A549 treated with GW870086 at 1 μM for 4 hours (cell line): ENCODE results near the gene CDH9. TPM values are rescaled to one million over a fixed set of nuclear protein-coding genes. Genes with fewer than 3 reads are reported as not detected.

Experiments
- total RNA-seq: library from RNA; stranded (reverse); fragments of 200-300 nt; extraction: Qiagen RNA extraction; gene quantifications from 5 replicates; pipeline ENCODE4 v1.2.3, GENCODE V29; 2022; ENCODE audit warnings: low read depth

Gene CDH9, protein sequence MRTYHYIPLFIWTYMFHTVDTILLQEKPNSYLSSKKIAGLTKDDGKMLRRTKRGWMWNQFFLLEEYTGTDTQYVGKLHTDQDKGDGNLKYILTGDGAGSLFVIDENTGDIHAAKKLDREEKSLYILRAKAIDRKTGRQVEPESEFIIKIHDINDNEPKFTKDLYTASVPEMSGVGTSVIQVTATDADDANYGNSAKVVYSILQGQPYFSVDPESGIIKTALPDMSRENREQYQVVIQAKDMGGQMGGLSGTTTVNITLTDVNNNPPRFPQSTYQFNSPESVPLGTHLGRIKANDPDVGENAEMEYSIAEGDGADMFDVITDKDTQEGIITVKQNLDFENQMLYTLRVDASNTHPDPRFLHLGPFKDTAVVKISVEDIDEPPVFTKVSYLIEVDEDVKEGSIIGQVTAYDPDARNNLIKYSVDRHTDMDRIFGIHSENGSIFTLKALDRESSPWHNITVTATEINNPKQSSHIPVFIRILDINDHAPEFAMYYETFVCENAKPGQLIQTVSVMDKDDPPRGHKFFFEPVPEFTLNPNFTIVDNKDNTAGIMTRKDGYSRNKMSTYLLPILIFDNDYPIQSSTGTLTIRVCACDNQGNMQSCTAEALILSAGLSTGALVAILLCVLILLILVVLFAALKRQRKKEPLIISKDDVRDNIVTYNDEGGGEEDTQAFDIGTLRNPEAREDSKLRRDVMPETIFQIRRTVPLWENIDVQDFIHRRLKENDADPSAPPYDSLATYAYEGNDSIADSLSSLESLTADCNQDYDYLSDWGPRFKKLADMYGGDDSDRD
- not detected in 5 replicates for total RNA-seq

DNA sequence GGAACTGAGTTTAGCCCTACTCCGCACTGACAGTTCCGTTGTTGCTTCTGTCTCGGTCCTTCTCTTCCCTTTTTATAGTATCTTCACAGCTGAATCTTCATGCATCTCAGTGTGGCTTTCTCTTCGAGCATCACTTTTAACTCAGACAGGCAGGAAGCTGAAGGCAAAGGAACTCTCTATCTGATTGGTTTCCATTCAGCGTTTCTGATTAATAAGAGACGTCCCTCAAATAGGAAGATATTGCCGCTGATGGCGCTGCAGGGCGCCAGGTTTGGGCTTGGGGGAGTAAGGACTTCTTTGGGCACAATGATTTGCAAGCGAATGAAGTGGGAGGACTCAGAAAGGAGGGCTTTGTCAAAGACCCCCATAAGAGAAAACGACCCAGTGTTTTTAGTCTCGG is at the start of gene CDH9:
CDH9 (minus strand) TSS at position 111 of the 400 bp plus-strand sequence. CDS start 50,253 bp downstream, outside the sequence.

